VCaP (cell line): ENCODE results near the gene TMX1.

Experiments used
- H3K27ac ChIP-seq: fragments of 450-650 bp; 2 replicates; pipeline ENCODE4 v1.5.1; 2017
- CTCF ChIP-seq: fragments of 450-650 bp; conservative IDR thresholded peaks from 2 replicates; pipeline ENCODE4 v1.5.1; 2017; ENCODE audit warnings: mild to moderate bottlenecking, moderate library complexity

The TMX1 gene

GRCh38 chr14:51261151-51261550 is 21.1 kb downstream of the TMX1 start:
- H3K27ac ChIP-seq = no peak overlapping the region
- TF ChIP-seq CTCF = no peak

- no peak overlapping the region for H3K27ac ChIP-seq
- no peak for TF ChIP-seq CTCF
Observed at GRCh38 chr14:51262868-51263267, 22.8 kb downstream of the TMX1 start.

- no peak for TF ChIP-seq CTCF
- no peak overlapping the region for H3K27ac ChIP-seq
Observed at GRCh38 chr14:51269634-51270033, 29.6 kb downstream of the TMX1 start.

- H3K27ac ChIP-seq = no peak overlapping the region
- no peak for TF ChIP-seq CTCF
Observed at GRCh38 chr14:51276605-51277004, 36.6 kb downstream of the TMX1 start.

- no peak for TF ChIP-seq CTCF
- no peak overlapping the region for H3K27ac ChIP-seq
Observed at GRCh38 chr14:51277753-51278415, 37.8 kb downstream of the TMX1 start.

- no peak overlapping the region for H3K27ac ChIP-seq
- TF ChIP-seq CTCF = no peak
Observed at GRCh38 chr14:51282517-51282916, 42.5 kb downstream of the TMX1 start.

- peak; percentile 87 for TF ChIP-seq CTCF
- no peak overlapping the region for H3K27ac ChIP-seq
Observed at GRCh38 chr14:51283402-51284085, 43.5 kb downstream of the TMX1 start.
